Common myeloid progenitor, CD34-positive (primary cell): ENCODE measurements around the gene CUX1.
A peak's percentile ranks its signal among the peaks of the same experiment; 100 is the strongest.

Experiments used
- CTCF ChIA-PET: fragments of 350-600 bp; sonication (Branson Sonifier 250); formaldehyde crosslinking; loops from one replicate; lab custom pipeline; 2021; ENCODE audit warnings: antibody characterized with exemption; lab: Charles Lee
- POLR2A ChIA-PET: fragments of 350-600 bp; sonication (Branson Sonifier 250); formaldehyde crosslinking; loops from one replicate; lab custom pipeline; 2021; ENCODE audit warnings: antibody characterized with exemption; lab: Charles Lee
- DNase-seq, 3 donors: peaks; one replicate each; pipeline versions ENCODE4 v3.0.0 to v3.0.0-alpha.2; 2013
- H3K27ac ChIP-seq, 2 experiments: 1 replicate in 1 of 2; 2 replicates in 1 of 2; pipeline ENCODE4 v1.7.0; 2013; ENCODE audit warnings: inconsistent platforms in 2 of 2, low read length in 2 of 2, mild to moderate bottlenecking in 2 of 2, low read depth in 1 of 2, moderate library complexity in 1 of 2; ENCODE audit not compliant: severe bottlenecking in 2 of 2, insufficient read depth in 1 of 2, poor library complexity in 1 of 2
- H3K27me3 ChIP-seq, 5 experiments: replicated peaks in 2 of 5; 1 replicate in 3 of 5; 2 replicates in 2 of 5; pipeline versions ENCODE4 v1.6.1 to v1.7.0; 2013; ENCODE audit warnings: low read length in 4 of 5, mild to moderate bottlenecking in 2 of 5, moderate library complexity in 2 of 5, inconsistent platforms in 1 of 5; ENCODE audit not compliant: insufficient read depth in 5 of 5, control insufficient read depth in 4 of 5
- H3K36me3 ChIP-seq, 4 experiments: 1 replicate in 2 of 4; 2 replicates in 2 of 4; pipeline versions ENCODE4 v1.6.1 to v1.7.0; 2013; ENCODE audit warnings: low read length in 3 of 4, control low read depth in 1 of 4, mild to moderate bottlenecking in 1 of 4; ENCODE audit not compliant: control insufficient read depth in 4 of 4, insufficient read depth in 4 of 4
- H3K4me1 ChIP-seq, 4 experiments: 1 replicate in 3 of 4; 2 replicates in 1 of 4; pipeline versions ENCODE4 v1.6.1 to v1.7.1; 2013; ENCODE audit warnings: low read length in 3 of 4, mild to moderate bottlenecking in 3 of 4, control low read depth in 1 of 4, inconsistent platforms in 1 of 4, moderate library complexity in 1 of 4; ENCODE audit not compliant: control insufficient read depth in 4 of 4, insufficient read depth in 4 of 4; ENCODE audit errors: control extremely low read depth in 1 of 4
- H3K4me3 ChIP-seq, 7 experiments: 1 replicate in 4 of 7; 2 replicates in 3 of 7; pipeline versions ENCODE4 v1.5.1 to v1.7.0; 2013; ENCODE audit warnings: mild to moderate bottlenecking in 7 of 7, low read length in 6 of 7, moderate library complexity in 6 of 7, inconsistent platforms in 2 of 7, low read depth in 2 of 7, control low read depth in 1 of 7; ENCODE audit not compliant: insufficient read depth in 4 of 7, control insufficient read depth in 1 of 7; ENCODE audit errors: extremely low read depth in 1 of 7
- H3K9me3 ChIP-seq, 5 experiments: 1 replicate in 4 of 5; 2 replicates in 1 of 5; pipeline versions ENCODE4 v1.6.1 to v1.7.1; 2013; ENCODE audit warnings: low read length in 4 of 5, mild to moderate bottlenecking in 2 of 5, inconsistent platforms in 1 of 5, low read depth in 1 of 5, moderate library complexity in 1 of 5; ENCODE audit not compliant: control insufficient read depth in 4 of 5, insufficient read depth in 2 of 5; ENCODE audit errors: control extremely low read depth in 1 of 5
- WGBS: methylation state at CpG from one replicate; pipeline ENCODE4 v1.1.5; 2013; ENCODE audit not compliant: insufficient coverage; 5-methylcytosine and 5-hydroxymethylcytosine counted together

CUX1 gene

GRCh38 chr7:102230593-102230992, 413.2 kb downstream of the CUX1 start:
- no peak for DNase-seq
- H3K4me3 ChIP-seq, result no peak overlapping the region
- POLR2A ChIA-PET, result no interaction called here

GRCh38 chr7:102232611-102233286, 415.3 kb downstream of the CUX1 start:
- Histone ChIP-seq H3K9me3 (no peaks in the 10 kb centered on the region), H3K4me1 (no peaks in the 10 kb centered on the region), H3K27ac (no peak overlapping the region), H3K36me3 (peaks cover 4 to 56% (median 36%) of the 10 kb centered on the region in 4 experiments), H3K4me3 (no peak overlapping the region), H3K27me3 (no peaks in the 10 kb centered on the region)
- ChIA-PET CTCF (interaction anchor here (0.9 to 1.0 kb wide), 2 partner anchors 25 to 630 kb away, joined by 3 read pairs; no protein-coding TSS in a partner anchor), POLR2A (no interaction called here)
- 99% methylated on average over 8 of the region's 12 CpGs for WGBS
- DNase-seq, result no peak

More at GRCh38 chr7:102230593-102230992, 413.2 kb downstream of the CUX1 start:
- CTCF ChIA-PET, result interaction anchor here (0.6 to 1.3 kb wide), 3 partner anchors 10 to 716 kb away, joined by 3 to 5 read pairs (median 3); no protein-coding TSS in a partner anchor
- Histone ChIP-seq H3K9me3 (no peaks in the 10 kb centered on the region), H3K27me3 (no peaks in the 10 kb centered on the region), H3K36me3 (peaks cover 6 to 55% (median 39%) of the 10 kb centered on the region in 4 experiments), H3K27ac (no peak overlapping the region), H3K4me1 (no peaks in the 10 kb centered on the region)
- WGBS, result 90% methylated on average over 3 of the region's 4 CpGs

- Histone ChIP-seq H3K27me3 (no peaks in the 10 kb centered on the region), H3K36me3 (peaks cover 4 to 55% (median 32%) of the 10 kb centered on the region in 4 experiments), H3K27ac (no peak overlapping the region), H3K4me1 (no peaks in the 10 kb centered on the region), H3K4me3 (no peak overlapping the region), H3K9me3 (no peaks in the 10 kb centered on the region)
- 94% methylated on average over 12 of the region's 12 CpGs for WGBS
- ChIA-PET CTCF (interaction anchor here (2.8 kb wide), 1 partner anchor 691 kb away, joined by 8 read pairs; no protein-coding TSS in a partner anchor), POLR2A (no interaction called here)
- no peak for DNase-seq
These were observed 416.7 kb downstream of the CUX1 start for GRCh38 chr7:102234131-102234530.

- no peaks in the 10 kb centered on the region for H3K27me3 ChIP-seq
- ChIA-PET POLR2A (interaction anchor here (0.6 kb wide), 1 partner anchor 607 kb away, joined by 3 read pairs; no protein-coding TSS in a partner anchor), CTCF (interaction anchor here (1.0 to 3.3 kb wide), 4 partner anchors 13 to 692 kb away, joined by 3 to 13 read pairs (median 6); no protein-coding TSS in a partner anchor)
- no peak overlapping the region for H3K27ac ChIP-seq
- peaks cover 2 to 60% (median 37%) of the 10 kb centered on the region in 4 experiments for H3K36me3 ChIP-seq
- DNase-seq, result no peak
- H3K9me3 ChIP-seq, result no peaks in the 10 kb centered on the region
- no peaks in the 10 kb centered on the region for H3K4me1 ChIP-seq
- 97% methylated on average over 17 of the region's 19 CpGs for WGBS
- no peak overlapping the region for H3K4me3 ChIP-seq
These were observed 417.6 kb downstream of the CUX1 start for GRCh38 chr7:102234801-102235550.

- WGBS, result 96% methylated on average over 7 of the region's 7 CpGs
- no peaks in the 10 kb centered on the region for H3K27me3 ChIP-seq
- ChIA-PET CTCF (interaction anchor here (0.9 to 3.3 kb wide), 14 partner anchors 9 to 693 kb away, joined by 3 to 14 read pairs (median 4); no protein-coding TSS in a partner anchor), POLR2A (no interaction called here)
- no peak for DNase-seq
- no peaks in the 10 kb centered on the region for H3K4me1 ChIP-seq
- peaks cover 3 to 66% (median 38%) of the 10 kb centered on the region in 4 experiments for H3K36me3 ChIP-seq
- no peak overlapping the region for H3K4me3 ChIP-seq
- no peak overlapping the region for H3K27ac ChIP-seq
- H3K9me3 ChIP-seq, result no peaks in the 10 kb centered on the region
These were observed 418.7 kb downstream of the CUX1 start for GRCh38 chr7:102236102-102236501.

GRCh38 chr7:102236592-102237287, 419.3 kb downstream of the CUX1 start:
- H3K27me3 ChIP-seq, result no peaks in the 10 kb centered on the region
- no peak overlapping the region for H3K27ac ChIP-seq
- H3K9me3 ChIP-seq, result no peaks in the 10 kb centered on the region
- 64% methylated on average over 11 of the region's 14 CpGs for WGBS
- ChIA-PET CTCF (interaction anchor here (0.7 to 3.3 kb wide), 20 partner anchors 8 to 694 kb away, joined by 3 to 14 read pairs (median 4); no protein-coding TSS in a partner anchor), POLR2A (no interaction called here)
- H3K36me3 ChIP-seq, result peaks cover 3 to 70% (median 44%) of the 10 kb centered on the region in 4 experiments
- H3K4me1 ChIP-seq, result no peaks in the 10 kb centered on the region
- DNase-seq, result peak; percentile 42 to 63 (median 60)
- no peak overlapping the region for H3K4me3 ChIP-seq
